Ectodermal cell (in vitro differentiated cells): ENCODE results near the gene MRPL10.

Source experiments
- H3K27ac ChIP-seq: 2 replicates; pipeline ENCODE4 v1.7.0; 2013; ENCODE audit warnings: mild to moderate bottlenecking, low read depth, low read length; ENCODE audit not compliant: insufficient read depth, poor library complexity, severe bottlenecking
- H3K27me3 ChIP-seq: 2 replicates; pipeline ENCODE4 v1.7.0; 2013; ENCODE audit warnings: mild to moderate bottlenecking, low read length; ENCODE audit not compliant: insufficient read depth, control insufficient read depth, poor library complexity, severe bottlenecking
- H3K36me3 ChIP-seq: one replicate; pipeline ENCODE4 v1.7.0; 2013; ENCODE audit warnings: low read length; ENCODE audit not compliant: control insufficient read depth, insufficient read depth
- H3K4me1 ChIP-seq: one replicate; pipeline ENCODE4 v1.7.0; 2013; ENCODE audit warnings: low read length; ENCODE audit not compliant: control insufficient read depth, insufficient read depth
- H3K4me3 ChIP-seq: 2 replicates; pipeline ENCODE4 v1.7.0; 2013; ENCODE audit warnings: low read depth, low read length, control low read depth; ENCODE audit not compliant: insufficient read depth
- H3K9me3 ChIP-seq: 2 replicates; pipeline ENCODE4 v1.7.0; 2013; ENCODE audit warnings: mild to moderate bottlenecking, low read length, moderate library complexity; ENCODE audit not compliant: control insufficient read depth
- WGBS, 2 experiments: methylation state at CpG; one replicate each; pipeline ENCODE4 v1.1.7; 2013; ENCODE audit warnings: missing lambda C conversion rate in 2 of 2; 5-methylcytosine and 5-hydroxymethylcytosine counted together

Gene MRPL10

DNA sequence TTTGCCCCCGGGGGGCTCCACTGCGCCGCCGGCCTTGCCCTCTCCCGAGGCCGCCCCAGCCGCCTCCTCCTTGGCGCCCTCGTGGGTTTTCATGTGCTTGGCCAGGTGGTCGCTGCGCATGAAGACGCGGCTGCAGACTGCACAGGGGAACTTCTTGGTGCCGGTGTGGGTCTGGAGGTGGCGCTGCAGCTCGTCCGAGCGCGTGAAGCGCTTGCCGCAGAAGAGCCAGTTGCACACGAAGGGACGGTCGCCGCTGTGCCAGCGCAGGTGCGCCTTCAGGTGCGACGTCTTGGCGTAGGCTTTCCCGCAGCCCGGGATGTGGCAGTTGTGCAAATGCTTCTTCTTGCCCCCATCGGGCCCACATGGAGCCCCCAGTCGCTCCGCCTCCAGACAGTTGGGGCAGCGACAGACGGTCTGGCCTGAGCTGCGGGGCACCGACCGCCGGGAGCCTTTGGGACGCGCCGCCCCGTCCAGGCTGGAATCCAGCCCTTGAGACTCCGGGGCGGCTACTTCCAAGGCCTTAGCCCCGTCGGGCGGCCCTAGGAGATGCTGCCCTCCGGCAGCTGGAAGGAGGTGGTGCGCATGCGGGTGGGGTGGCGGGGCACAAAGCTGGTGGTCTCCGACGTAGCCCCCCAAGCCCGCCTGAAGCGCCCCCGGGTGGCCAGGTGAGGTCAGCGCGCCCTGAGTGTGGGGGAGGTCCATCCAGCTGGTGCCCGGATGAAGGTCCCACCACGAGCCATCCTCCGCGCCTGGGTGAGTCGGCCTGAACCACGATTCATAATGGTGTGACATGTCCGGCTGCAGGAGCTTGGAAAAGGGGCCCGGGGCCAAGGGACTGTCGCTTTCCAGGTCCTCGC is 16.2 kb upstream of the MRPL10 start:
- no peaks in the 10 kb centered on the region for H3K36me3 ChIP-seq
- H3K9me3 ChIP-seq = no peaks in the 10 kb centered on the region
- H3K27ac ChIP-seq = no peak overlapping the region
- peaks cover 76% of the 10 kb centered on the region for H3K27me3 ChIP-seq
- WGBS, 2 experiments = 21 to 24% methylated on average over 71 of the region's 71 CpGs
- peaks cover 22% of the 10 kb centered on the region for H3K4me1 ChIP-seq
- no peak overlapping the region for H3K4me3 ChIP-seq

DNA sequence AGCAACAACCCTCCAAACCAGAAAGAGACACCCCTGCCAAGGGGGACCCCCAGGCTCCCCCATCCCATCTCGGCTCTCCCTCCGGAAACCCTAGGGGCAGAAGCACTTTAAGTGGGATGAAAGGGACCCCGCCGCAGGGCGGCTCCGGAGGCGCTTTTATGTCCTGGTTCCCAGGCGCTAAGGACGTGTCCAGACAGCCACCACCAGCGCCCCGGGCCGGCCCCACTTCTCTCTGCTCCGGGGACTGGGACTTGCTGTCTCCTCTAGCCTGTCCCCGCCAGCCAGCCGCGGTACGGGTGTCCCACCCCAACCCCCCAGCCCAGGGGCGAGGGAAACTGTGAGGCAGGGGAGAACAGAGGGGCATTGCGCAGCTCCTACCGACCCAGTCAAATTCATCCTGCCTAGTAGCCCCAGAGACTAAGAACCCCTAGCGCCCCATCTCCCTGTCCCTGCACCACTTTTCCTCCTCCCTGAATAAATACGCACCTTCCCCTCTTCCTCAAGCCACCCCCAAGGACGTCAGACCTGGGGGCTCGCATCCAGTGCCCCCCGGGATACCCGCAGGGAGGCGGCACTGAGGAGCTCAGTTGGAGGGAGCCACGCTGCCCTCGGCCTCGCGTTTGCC is 15.5 kb upstream of the MRPL10 start:
- Histone ChIP-seq H3K4me1 (peaks cover 14% of the 10 kb centered on the region), H3K4me3 (peak overlapping the region; percentile 5), H3K9me3 (no peaks in the 10 kb centered on the region), H3K36me3 (no peaks in the 10 kb centered on the region), H3K27me3 (peaks cover 68% of the 10 kb centered on the region), H3K27ac (no peak overlapping the region)
- WGBS, 2 experiments = 22 to 27% methylated on average over 31 of the region's 31 CpGs

- Histone ChIP-seq H3K27ac (no peak overlapping the region), H3K4me3 (no peak overlapping the region), H3K36me3 (no peaks in the 10 kb centered on the region), H3K9me3 (no peaks in the 10 kb centered on the region), H3K4me1 (peaks cover 12% of the 10 kb centered on the region), H3K27me3 (peaks cover 57% of the 10 kb centered on the region)
- 80 to 92% methylated on average over 2 to 3 of the region's 3 CpGs for WGBS, 2 experiments
Observed at GRCh38 chr17:47845716-47846075, 14.4 kb upstream of the MRPL10 start.

DNA sequence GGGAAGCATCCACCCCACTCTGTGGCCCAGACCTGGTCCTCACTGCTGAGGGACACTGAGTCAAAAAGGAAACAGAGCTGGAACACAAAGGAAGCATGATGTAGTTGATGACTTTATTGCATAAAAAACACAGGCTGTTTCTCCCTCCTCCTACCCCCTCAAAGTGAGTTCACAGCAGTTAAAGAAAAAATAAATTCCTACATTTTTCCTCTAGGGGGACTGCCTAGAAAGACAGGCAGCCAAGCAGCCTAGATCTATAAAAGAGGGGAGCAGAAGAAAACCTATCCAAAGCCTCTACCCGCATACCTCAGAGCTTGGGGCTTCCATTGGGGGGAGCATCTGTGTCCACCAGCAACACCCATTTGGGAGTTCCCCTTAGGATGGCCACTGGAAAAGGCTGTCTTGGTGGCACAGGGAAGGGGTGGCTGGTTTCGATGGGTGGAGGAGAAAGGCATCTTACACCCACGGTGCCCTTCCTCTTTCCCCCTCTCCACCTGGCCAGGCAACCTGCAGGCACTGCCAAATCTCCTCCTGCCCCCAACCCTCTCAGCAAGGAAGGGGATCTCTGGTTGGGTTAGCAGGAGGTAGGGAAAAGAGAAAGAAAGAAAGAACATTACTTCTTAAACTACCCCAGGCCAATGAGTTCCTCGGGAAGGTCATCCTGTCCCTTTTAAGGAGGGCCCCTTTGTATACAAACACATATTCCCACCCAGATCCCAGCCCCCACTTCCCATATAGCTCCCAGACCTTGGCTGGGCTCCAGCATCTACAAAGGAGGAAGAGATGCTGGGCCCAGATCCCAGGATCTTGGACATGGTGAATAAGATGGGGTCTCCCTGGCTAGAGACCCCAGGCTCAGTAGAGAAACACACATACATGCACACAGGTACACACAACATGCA is 13.7 kb upstream of the MRPL10 start:
- peaks cover 10% of the 10 kb centered on the region for H3K4me1 ChIP-seq
- H3K27me3 ChIP-seq = peaks cover 51% of the 10 kb centered on the region
- no peak overlapping the region for H3K4me3 ChIP-seq
- no peaks in the 10 kb centered on the region for H3K9me3 ChIP-seq
- no peak overlapping the region for H3K27ac ChIP-seq
- 79 to 88% methylated on average over 3 to 4 of the region's 4 CpGs for WGBS, 2 experiments
- no peaks in the 10 kb centered on the region for H3K36me3 ChIP-seq

DNA sequence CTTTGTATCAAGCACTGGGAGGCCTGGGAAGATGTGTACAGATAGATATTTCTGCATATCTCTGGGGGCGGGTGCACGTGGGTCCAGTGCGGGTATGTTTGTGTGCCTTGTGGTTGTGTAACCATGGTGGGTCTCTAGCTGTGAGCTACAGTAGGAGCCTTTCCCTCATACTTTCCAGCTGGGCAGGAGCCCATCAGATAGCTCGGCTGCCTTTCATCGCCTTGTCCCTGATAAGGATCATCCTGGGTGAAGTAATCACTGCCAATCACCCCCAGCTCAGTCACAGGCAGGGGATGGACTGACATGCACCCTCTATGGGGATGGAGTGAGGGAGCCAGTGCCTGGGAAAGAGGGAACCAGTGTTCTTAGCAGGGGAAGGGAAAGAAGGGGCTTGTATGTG is 12.9 kb upstream of the MRPL10 start:
- peaks cover 42% of the 10 kb centered on the region for H3K27me3 ChIP-seq
- 88 to 97% methylated on average over 5 of the region's 5 CpGs for WGBS, 2 experiments

GRCh38 chr17:47843391-47843730 is 12.0 kb upstream of the MRPL10 start:
- WGBS, 2 experiments = 48 to 50% methylated on average over 6 of the region's 6 CpGs
- H3K36me3 ChIP-seq = no peaks in the 10 kb centered on the region
- H3K4me3 ChIP-seq = no peak overlapping the region
- peaks cover 34% of the 10 kb centered on the region for H3K27me3 ChIP-seq
- no peak overlapping the region for H3K27ac ChIP-seq
- H3K9me3 ChIP-seq = no peaks in the 10 kb centered on the region
- H3K4me1 ChIP-seq = peaks cover 13% of the 10 kb centered on the region

More for the DNA sequence above, 12.9 kb upstream of the MRPL10 start:
- no peak overlapping the region for H3K27ac ChIP-seq
- no peaks in the 10 kb centered on the region for H3K36me3 ChIP-seq
- no peak overlapping the region for H3K4me3 ChIP-seq
- peaks cover 13% of the 10 kb centered on the region for H3K4me1 ChIP-seq
- no peaks in the 10 kb centered on the region for H3K9me3 ChIP-seq

DNA sequence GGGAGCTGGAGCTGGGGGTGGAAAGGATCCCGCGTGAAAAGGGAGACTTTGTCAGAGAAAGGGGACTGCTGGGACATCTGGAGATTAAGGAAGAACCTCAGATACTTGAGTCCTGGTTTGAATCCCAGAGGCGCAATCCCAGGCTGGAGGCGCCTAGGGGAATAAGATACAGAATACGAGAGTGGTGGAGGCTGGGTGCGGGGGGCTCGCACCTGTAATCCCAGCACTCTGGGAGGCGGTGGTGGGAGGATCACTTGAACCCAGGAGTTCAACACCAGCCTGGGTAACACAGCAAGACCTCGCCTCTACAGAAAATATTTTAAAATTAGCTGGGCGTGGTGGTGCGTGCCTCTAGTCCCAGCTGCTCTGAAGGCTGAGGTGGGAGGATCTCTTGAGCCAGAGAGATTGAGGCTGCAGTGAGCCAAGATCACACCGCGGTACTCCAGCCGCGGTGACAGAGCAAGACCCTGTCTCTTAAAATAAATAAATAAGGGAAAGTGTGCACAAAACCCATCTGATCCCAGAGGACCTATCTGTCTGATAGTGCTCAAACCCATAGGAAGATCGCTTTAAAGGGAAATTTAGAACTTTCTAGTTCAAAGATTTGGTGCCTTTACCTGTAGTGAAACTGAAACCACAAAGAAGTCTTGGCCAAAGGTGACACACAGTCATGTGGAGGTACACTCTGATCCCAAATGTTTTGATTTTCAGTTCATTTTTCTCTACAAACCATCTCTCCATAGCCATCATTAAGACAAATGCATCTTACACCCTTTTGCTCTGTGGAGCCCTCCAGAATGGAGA is 10.3 kb upstream of the MRPL10 start:
- no peaks in the 10 kb centered on the region for H3K36me3 ChIP-seq
- H3K4me3 ChIP-seq = peak overlapping the region; percentile 85
- H3K9me3 ChIP-seq = no peaks in the 10 kb centered on the region
- no peak overlapping the region for H3K27ac ChIP-seq
- 73 to 74% methylated on average over 16 of the region's 16 CpGs for WGBS, 2 experiments
- H3K4me1 ChIP-seq = peaks cover 13% of the 10 kb centered on the region
- H3K27me3 ChIP-seq = peaks cover 17% of the 10 kb centered on the region

DNA sequence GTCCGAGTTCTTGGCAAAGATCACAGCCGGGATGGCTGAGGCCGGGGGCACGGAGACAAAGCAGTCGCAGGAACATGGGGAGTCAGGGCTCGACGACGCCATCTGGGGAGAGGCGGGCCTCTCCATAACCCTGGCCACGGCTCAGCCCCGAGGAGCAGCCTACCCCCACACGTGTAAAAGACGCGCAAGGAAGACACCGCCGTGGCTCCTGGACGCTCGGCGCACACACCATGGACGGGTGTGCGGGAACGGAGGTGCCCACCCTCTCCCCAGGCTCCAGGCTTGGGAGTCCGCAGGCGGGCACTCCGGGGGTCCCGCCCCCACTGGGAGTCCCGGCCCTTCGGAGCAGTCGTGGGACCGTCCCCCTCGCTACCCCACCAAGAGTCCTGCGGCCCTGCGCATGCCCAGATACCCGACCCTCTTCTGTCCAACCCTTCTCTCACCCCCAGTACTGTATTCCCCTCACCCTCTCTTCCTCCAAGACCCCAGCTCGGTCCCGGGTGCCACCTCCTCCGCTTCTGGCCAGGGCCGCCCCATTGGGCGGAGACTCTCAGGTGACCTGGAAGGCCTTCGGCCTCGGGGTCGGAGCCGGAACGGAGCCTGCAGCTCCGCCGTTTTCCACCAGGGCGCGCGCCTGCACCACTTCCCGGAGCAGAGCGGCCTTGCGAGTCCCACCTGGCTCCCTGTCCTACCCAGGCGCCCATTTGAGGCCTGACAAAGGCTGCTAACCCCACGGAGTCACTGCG is 9.6 kb upstream of the MRPL10 start, which contains the start of gene SCRN2:
SCRN2 (minus strand) TSS at position 532 of the 746 bp plus-strand sequence; CDS start at position 102, 430 bp downstream.
- peak within 1 kb of the TSS; percentile 85 for H3K4me3 ChIP-seq
- H3K27me3 ChIP-seq = peaks cover 9% of the 10 kb centered on the region
- peaks cover 12% of the 10 kb centered on the region for H3K4me1 ChIP-seq
- no peaks in the 10 kb centered on the region for H3K36me3 ChIP-seq
- 1% methylated on average over 55 of the region's 55 CpGs for WGBS, 2 experiments
- H3K27ac ChIP-seq = no peak within 1 kb of the TSS
- H3K9me3 ChIP-seq = no peaks in the 10 kb centered on the region
